ENCODE data around the gene C9orf40. TPM values are rescaled to one million over a fixed set of nuclear protein-coding genes. Genes with fewer than 3 reads are reported as not detected.

Gene C9orf40
- total RNA-seq, 1 experiment from 2014 or later: 10.3 TPM

DNA sequence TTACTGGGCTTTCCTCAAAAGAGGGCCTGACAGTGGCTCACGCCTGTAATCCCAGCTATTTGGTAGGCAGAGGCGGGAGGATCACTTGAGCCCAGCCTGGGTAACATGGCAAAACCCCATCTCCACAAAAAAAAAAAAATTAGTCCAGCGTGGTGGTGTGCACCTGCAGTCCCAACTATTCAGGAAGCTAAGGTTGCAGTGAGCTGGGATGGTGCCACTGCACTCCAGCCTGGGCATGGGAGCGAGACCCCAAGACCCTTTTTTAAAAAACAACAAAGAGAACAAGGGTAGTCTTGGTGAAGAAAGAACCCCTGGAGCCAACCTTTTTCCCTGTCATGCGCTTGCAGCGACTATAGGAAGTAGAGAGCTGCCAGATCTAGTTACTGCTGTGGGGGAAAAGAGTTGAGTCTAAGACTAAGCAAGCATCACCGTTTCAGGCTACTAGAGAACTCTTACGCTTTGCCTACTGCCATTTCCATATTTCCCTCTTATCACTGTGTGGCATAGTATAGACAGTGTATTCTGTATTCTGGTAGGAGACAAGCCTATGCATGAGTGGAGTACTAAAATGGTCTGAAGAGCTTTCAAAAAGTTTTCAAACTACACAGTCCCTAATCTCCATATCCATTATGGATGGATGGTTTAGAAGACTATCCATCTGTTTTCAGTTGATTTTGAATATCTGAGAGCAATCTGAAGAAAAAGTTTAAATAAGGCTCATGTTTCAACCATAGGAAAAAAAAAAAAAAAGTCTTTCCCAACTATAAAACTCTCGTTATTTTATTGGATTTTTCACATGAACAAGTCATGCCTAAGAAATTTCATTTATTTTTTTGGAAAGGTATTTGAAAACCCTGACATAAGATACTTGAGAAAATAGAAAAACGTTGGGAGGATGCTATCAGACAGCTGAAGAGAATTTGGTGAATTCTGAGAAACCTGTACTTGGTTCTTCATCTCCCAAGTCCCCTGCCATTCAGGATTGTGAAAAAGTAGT is 2.6 kb downstream of the C9orf40 start:
- no peak for DNase-seq
- H3K4me1 Mint-ChIP-seq: peaks cover 17 to 21% of the 10 kb centered on the region in 2 experiments
- TF ChIP-seq, protein P1, sequence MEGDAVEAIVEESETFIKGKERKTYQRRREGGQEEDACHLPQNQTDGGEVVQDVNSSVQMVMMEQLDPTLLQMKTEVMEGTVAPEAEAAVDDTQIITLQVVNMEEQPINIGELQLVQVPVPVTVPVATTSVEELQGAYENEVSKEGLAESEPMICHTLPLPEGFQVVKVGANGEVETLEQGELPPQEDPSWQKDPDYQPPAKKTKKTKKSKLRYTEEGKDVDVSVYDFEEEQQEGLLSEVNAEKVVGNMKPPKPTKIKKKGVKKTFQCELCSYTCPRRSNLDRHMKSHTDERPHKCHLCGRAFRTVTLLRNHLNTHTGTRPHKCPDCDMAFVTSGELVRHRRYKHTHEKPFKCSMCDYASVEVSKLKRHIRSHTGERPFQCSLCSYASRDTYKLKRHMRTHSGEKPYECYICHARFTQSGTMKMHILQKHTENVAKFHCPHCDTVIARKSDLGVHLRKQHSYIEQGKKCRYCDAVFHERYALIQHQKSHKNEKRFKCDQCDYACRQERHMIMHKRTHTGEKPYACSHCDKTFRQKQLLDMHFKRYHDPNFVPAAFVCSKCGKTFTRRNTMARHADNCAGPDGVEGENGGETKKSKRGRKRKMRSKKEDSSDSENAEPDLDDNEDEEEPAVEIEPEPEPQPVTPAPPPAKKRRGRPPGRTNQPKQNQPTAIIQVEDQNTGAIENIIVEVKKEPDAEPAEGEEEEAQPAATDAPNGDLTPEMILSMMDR (conservative IDR thresholded peaks at IDR 0.05): no peak
- Histone ChIP-seq H4K5ac (ENCODE audit: insufficient read length, low read depth, low read length) (no peak overlapping the region), H3K27ac (ENCODE audit: insufficient read length, low read depth, low read length) (no peak overlapping the region), H3K9me3 (ENCODE audit: control insufficient read depth, low read depth, low read length) (no peaks in the 10 kb centered on the region), H4K8ac (replicated peaks; ENCODE audit: insufficient read length, low read depth, low read length) (no peak overlapping the region), H3K4me1 (ENCODE audit: insufficient read depth, low read length) (no peaks in the 10 kb centered on the region; the same call in 1 of the 2 replicates), H3K79me2 (ENCODE audit: insufficient read depth, low read length) (no peaks in the 10 kb centered on the region), H3K27me3 (ENCODE audit: insufficient read depth, low read length) (no peaks in the 10 kb centered on the region), H3K23me2 (ENCODE audit: insufficient read length, low read depth, low read length, poor library complexity, severe bottlenecking) (peaks cover 3% of the 10 kb centered on the region), H2AFZ (ENCODE audit: low read length) (no peak overlapping the region), H3K14ac (ENCODE audit: insufficient read depth, low read length) (no peak overlapping the region), H3K79me1 (ENCODE audit: insufficient read depth, low read depth, low read length, poor library complexity, severe bottlenecking) (no peaks in the 10 kb centered on the region), H3K4me2 (ENCODE audit: insufficient read depth, insufficient read length, low read length) (no peak overlapping the region), H3K9ac (ENCODE audit: extremely low read depth, insufficient read length, low read length) (no peak overlapping the region), H3K18ac (ENCODE audit: insufficient read length, low read depth, low read length) (no peak overlapping the region), H2AK5ac (ENCODE audit: insufficient read length, low read length) (no peak overlapping the region), H3K4ac (ENCODE audit: low read depth, low read length) (no peak overlapping the region), H3K56ac (ENCODE audit: insufficient read length, low read depth, low read length) (no peak overlapping the region), H4K20me1 (ENCODE audit: control insufficient read depth, insufficient read depth, insufficient read length) (peaks cover 2% of the 10 kb centered on the region), H3K23ac (ENCODE audit: insufficient read length, low read depth, low read length) (no peak overlapping the region), H4K91ac (ENCODE audit: insufficient read length, low read depth, low read length) (no peak overlapping the region), H2BK5ac (ENCODE audit: insufficient read length, low read length) (no peak overlapping the region), H2BK12ac (ENCODE audit: insufficient read length, low read depth, low read length) (no peak overlapping the region), H3T11ph (ENCODE audit: low read length) (no peak overlapping the region), H2BK20ac (ENCODE audit: low read depth, low read length, poor library complexity, severe bottlenecking) (no peak overlapping the region), H2BK120ac (ENCODE audit: low read depth, low read length, poor library complexity, severe bottlenecking) (no peak overlapping the region), H2BK15ac (ENCODE audit: low read depth, low read length) (no peak overlapping the region)
- no peak overlapping the region for H3K27ac Mint-ChIP-seq
- H3K36me3 Mint-ChIP-seq (ENCODE audit: insufficient read depth in 1 of 3, low read depth in 3 of 3): peaks cover 0 to 4% (median 3%) of the 10 kb centered on the region in 3 experiments; a peak in 4 of 7 replicates
- H3K4me3 Mint-ChIP-seq: peak overlapping the region in 1 of 2 experiments; percentile 26; a peak in 1 of 5 replicates
- WGBS (ENCODE audit: extremely low coverage, insufficient read length, low lambda C conversion rate): no CpG with 5 or more reads among the region's 10 CpGs
- peaks cover 4% of the 10 kb centered on the region for H3K27me3 Mint-ChIP-seq (ENCODE audit: low read depth)
- H3K9me3 Mint-ChIP-seq: no peaks in the 10 kb centered on the region

All from H9 (cell line).